MM.1S (cell line): ENCODE data around the gene CHRD.

ENCODE experiments used
- DNase-seq: peaks from one replicate; pipeline ENCODE4 v3.0.0-alpha.2; 2015
- H2AFZ ChIP-seq: fragments of 300-600 bp; sonication (generic); 2 replicates; pipeline ENCODE4 v1.6.0; 2016; ENCODE audit warnings: antibody characterized with exemption, low read length
- H3F3A ChIP-seq: fragments of 300-600 bp; sonication (generic); 2 replicates; pipeline ENCODE4 v1.6.1; 2016; ENCODE audit warnings: mild to moderate bottlenecking, antibody characterized with exemption, low read length, moderate library complexity, mixed read lengths; ENCODE audit not compliant: insufficient read depth
- H3K27ac ChIP-seq: fragments of 300-600 bp; sonication (generic); 2 replicates; pipeline ENCODE4 v1.5.1; 2016; ENCODE audit warnings: mild to moderate bottlenecking, low read length
- H3K27me3 ChIP-seq: fragments of 300-600 bp; sonication (generic); replicated peaks from 2 replicates; pipeline ENCODE4 v1.6.0; 2016; ENCODE audit warnings: low read length; ENCODE audit not compliant: insufficient read depth
- H3K36me3 ChIP-seq: fragments of 300-600 bp; sonication (generic); replicated peaks from 2 replicates; pipeline ENCODE4 v1.6.1; 2016; ENCODE audit warnings: mild to moderate bottlenecking, low read length, mixed read lengths; ENCODE audit not compliant: insufficient read depth
- H3K4me1 ChIP-seq: fragments of 300-600 bp; sonication (generic); 2 replicates; pipeline ENCODE4 v1.6.1; 2016; ENCODE audit warnings: low read length, mixed read lengths
- H3K4me2 ChIP-seq: fragments of 300-600 bp; sonication (generic); 2 replicates; pipeline ENCODE4 v1.6.0; 2016; ENCODE audit warnings: low read depth, low read length
- H3K4me3 ChIP-seq: fragments of 300-600 bp; sonication (generic); 2 replicates; pipeline ENCODE4 v1.5.1; 2016; ENCODE audit warnings: low read length, mixed read lengths
- H3K79me2 ChIP-seq: fragments of 300-600 bp; sonication (generic); 2 replicates; pipeline ENCODE4 v1.6.1; 2016; ENCODE audit warnings: mixed run types, low read length, mixed read lengths
- H3K9ac ChIP-seq: fragments of 300-600 bp; sonication (generic); 2 replicates; pipeline ENCODE4 v1.6.1; 2016; ENCODE audit warnings: low read length, mixed read lengths
- H3K9me2 ChIP-seq: fragments of 300-600 bp; sonication (generic); replicated peaks from 2 replicates; pipeline ENCODE4 v1.6.1; 2016; ENCODE audit warnings: mild to moderate bottlenecking, low read length, mixed read lengths; ENCODE audit not compliant: insufficient read depth
- H3K9me3 ChIP-seq: fragments of 300-600 bp; sonication (generic); replicated peaks from 2 replicates; pipeline ENCODE4 v1.6.1; 2016; ENCODE audit warnings: mild to moderate bottlenecking, low read length, mixed read lengths; ENCODE audit not compliant: insufficient read depth
- H4K20me1 ChIP-seq: fragments of 300-600 bp; sonication (generic); 2 replicates; pipeline ENCODE4 v1.6.1; 2016; ENCODE audit warnings: mild to moderate bottlenecking, low read length, moderate library complexity, mixed read lengths; ENCODE audit not compliant: insufficient read depth
- CTCF ChIP-seq: fragments of 300-600 bp; sonication (generic); IDR thresholded peaks from 2 replicates; pipeline ENCODE4 v1.5.1; 2016; ENCODE audit warnings: antibody characterized with exemption, low read length, mixed read lengths
- EZH2 ChIP-seq: fragments of 300-600 bp; sonication (generic); optimal IDR thresholded peaks from 2 replicates; pipeline ENCODE3; 2017; ENCODE audit warnings: low read depth, mild to moderate bottlenecking, antibody characterized with exemption, low read length, mixed read lengths
- EZH2phosphoT487 ChIP-seq: fragments of 300-600 bp; sonication (generic); IDR thresholded peaks from 2 replicates; pipeline ENCODE4 v1.6.1; 2018; ENCODE audit warnings: antibody characterized with exemption, low read length

Gene CHRD

GRCh38 chr3:184368586-184369183 lies 11.2 kb upstream of the CHRD start:
- H3K36me3 ChIP-seq: peaks cover 15% of the 10 kb centered on the region; the same call in 1 of the 2 replicates
- H2AFZ ChIP-seq: no peak overlapping the region
- no peak overlapping the region for H3K4me2 ChIP-seq
- peaks cover 21% of the 10 kb centered on the region for H3K79me2 ChIP-seq
- H3K9ac ChIP-seq: no peak overlapping the region
- no peak overlapping the region for H3K27ac ChIP-seq
- no peaks in the 10 kb centered on the region for H4K20me1 ChIP-seq
- TF ChIP-seq EZH2phosphoT487 (no peak), CTCF (no peak)
- H3K4me1 ChIP-seq: 0 out of 2 replicates have a peak, but pooled peaks cover 6% of the 10 kb centered on the region
- 0 out of 2 replicates have a peak, but pooled peaks cover 13% of the 10 kb centered on the region for H3F3A ChIP-seq
- H3K9me2 ChIP-seq: no peaks in the 10 kb centered on the region
- no peak for DNase-seq
- H3K4me3 ChIP-seq: no peak overlapping the region
- H3K9me3 ChIP-seq: no peaks in the 10 kb centered on the region
- H3K27me3 ChIP-seq: no peaks in the 10 kb centered on the region

- Histone ChIP-seq H3K36me3 (peaks cover 11% of the 10 kb centered on the region; the same call in 1 of the 2 replicates), H4K20me1 (no peaks in the 10 kb centered on the region), H3K9me3 (no peaks in the 10 kb centered on the region), H3K4me3 (no peak overlapping the region), H3K27ac (no peak overlapping the region), H3F3A (0 out of 2 replicates have a peak, but pooled peaks cover 7% of the 10 kb centered on the region), H3K9ac (no peak overlapping the region), H3K9me2 (no peaks in the 10 kb centered on the region), H3K27me3 (peaks cover 22% of the 10 kb centered on the region), H3K4me2 (no peak overlapping the region), H2AFZ (no peak overlapping the region), H3K79me2 (0 out of 2 replicates have a peak, but pooled peaks cover 3% of the 10 kb centered on the region), H3K4me1 (no peaks in the 10 kb centered on the region)
- peak; percentile 99 for TF ChIP-seq CTCF
- no peak for TF ChIP-seq EZH2
- no peak for TF ChIP-seq EZH2phosphoT487
- DNase-seq: peak; percentile 90
Measured at GRCh38 chr3:184371570-184372018, 8.3 kb upstream of the CHRD start.

- H4K20me1 ChIP-seq: no peaks in the 10 kb centered on the region
- no peaks in the 10 kb centered on the region for H3K79me2 ChIP-seq
- no peaks in the 10 kb centered on the region for H3K9me3 ChIP-seq
- H3K4me2 ChIP-seq: no peak overlapping the region
- DNase-seq: no peak
- no peak for TF ChIP-seq EZH2
- no peak for TF ChIP-seq CTCF
- no peak for TF ChIP-seq EZH2phosphoT487
- no peaks in the 10 kb centered on the region for H3K9me2 ChIP-seq
- H3K36me3 ChIP-seq: peaks cover 11% of the 10 kb centered on the region; the same call in 1 of the 2 replicates
- no peaks in the 10 kb centered on the region for H3K4me1 ChIP-seq
- no peak overlapping the region for H3K9ac ChIP-seq
- no peak overlapping the region for H3K4me3 ChIP-seq
- H3K27ac ChIP-seq: no peak overlapping the region
- 0 out of 2 replicates have a peak, but pooled peaks cover 7% of the 10 kb centered on the region for H3F3A ChIP-seq
- H2AFZ ChIP-seq: no peak overlapping the region
- peaks cover 29% of the 10 kb centered on the region for H3K27me3 ChIP-seq
Measured at GRCh38 chr3:184372296-184372821, 7.5 kb upstream of the CHRD start.
